ENCODE results near the gene KCTD19.

GRCh38 chr16:67277999-67278772 is 48.4 kb downstream of the KCTD19 start:
- TF ChIP-seq, protein P1, sequence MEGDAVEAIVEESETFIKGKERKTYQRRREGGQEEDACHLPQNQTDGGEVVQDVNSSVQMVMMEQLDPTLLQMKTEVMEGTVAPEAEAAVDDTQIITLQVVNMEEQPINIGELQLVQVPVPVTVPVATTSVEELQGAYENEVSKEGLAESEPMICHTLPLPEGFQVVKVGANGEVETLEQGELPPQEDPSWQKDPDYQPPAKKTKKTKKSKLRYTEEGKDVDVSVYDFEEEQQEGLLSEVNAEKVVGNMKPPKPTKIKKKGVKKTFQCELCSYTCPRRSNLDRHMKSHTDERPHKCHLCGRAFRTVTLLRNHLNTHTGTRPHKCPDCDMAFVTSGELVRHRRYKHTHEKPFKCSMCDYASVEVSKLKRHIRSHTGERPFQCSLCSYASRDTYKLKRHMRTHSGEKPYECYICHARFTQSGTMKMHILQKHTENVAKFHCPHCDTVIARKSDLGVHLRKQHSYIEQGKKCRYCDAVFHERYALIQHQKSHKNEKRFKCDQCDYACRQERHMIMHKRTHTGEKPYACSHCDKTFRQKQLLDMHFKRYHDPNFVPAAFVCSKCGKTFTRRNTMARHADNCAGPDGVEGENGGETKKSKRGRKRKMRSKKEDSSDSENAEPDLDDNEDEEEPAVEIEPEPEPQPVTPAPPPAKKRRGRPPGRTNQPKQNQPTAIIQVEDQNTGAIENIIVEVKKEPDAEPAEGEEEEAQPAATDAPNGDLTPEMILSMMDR (IDR thresholded peaks at IDR 0.05), result no peak
- no peak for TF ChIP-seq ZNF512 (CRISPR knock-in tag; IDR thresholded peaks at IDR 0.05; ENCODE audit: borderline replicate concordance)
- TF ChIP-seq NR2C2 (CRISPR knock-in tag; IDR thresholded peaks at IDR 0.05), result no peak
- no peak for TF ChIP-seq TP53 (CRISPR knock-in tag; IDR thresholded peaks at IDR 0.05)
- TF ChIP-seq ZBTB43 (CRISPR knock-in tag; IDR thresholded peaks at IDR 0.05), result no peak
- TF ChIP-seq, protein P2, sequence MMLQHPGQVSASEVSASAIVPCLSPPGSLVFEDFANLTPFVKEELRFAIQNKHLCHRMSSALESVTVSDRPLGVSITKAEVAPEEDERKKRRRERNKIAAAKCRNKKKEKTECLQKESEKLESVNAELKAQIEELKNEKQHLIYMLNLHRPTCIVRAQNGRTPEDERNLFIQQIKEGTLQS (CRISPR knock-in tag; conservative IDR thresholded peaks at IDR 0.05), result no peak
- TF ChIP-seq ZNF121 (CRISPR knock-in tag; IDR thresholded peaks at IDR 0.05), result no peak
- TF ChIP-seq JUN (CRISPR knock-in tag; IDR thresholded peaks at IDR 0.05), result no peak
- TF ChIP-seq FOXK1 (CRISPR knock-in tag; IDR thresholded peaks at IDR 0.05), result no peak
- no peak for TF ChIP-seq CREB1 (CRISPR knock-in tag; IDR thresholded peaks at IDR 0.05)
- no peak for TF ChIP-seq SP1 (CRISPR knock-in tag; conservative IDR thresholded peaks at IDR 0.05)
- no peak for TF ChIP-seq ZNF425 (CRISPR knock-in tag; conservative IDR thresholded peaks at IDR 0.05)
- TF ChIP-seq ZNF263 (CRISPR knock-in tag; IDR thresholded peaks at IDR 0.05; ENCODE audit: low read depth), result no peak
- TF ChIP-seq FOXP1 (CRISPR knock-in tag; IDR thresholded peaks at IDR 0.05; ENCODE audit: borderline replicate concordance), result no peak

All from WTC11 (cell line).